Measurements from ENCODE around the gene SVIL. TPM values are rescaled to one million over a fixed set of nuclear protein-coding genes. Genes with fewer than 3 reads are reported as not detected.

SVIL gene
- total RNA-seq, 2 donors from 2014 or later, result 349 to 483 TPM

DNA sequence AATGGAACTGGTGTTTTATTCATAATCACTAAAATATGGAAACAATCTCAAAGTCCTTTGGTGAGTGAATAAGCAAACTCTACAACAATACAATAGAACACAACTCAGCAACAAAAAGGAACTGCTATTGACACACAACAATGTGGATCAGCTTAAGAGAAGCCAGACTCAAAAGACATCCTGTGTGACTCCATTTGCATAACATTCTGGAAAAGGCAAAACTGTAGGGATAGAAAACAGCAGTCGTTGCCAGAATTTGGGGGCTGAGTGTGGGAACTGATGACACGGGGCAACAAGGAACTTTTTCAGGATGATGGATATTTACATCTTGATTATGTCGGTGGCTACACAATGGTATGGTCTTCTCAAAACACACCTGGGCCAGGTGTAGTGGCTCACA lies 32.4 kb upstream of the SVIL start:
- DNase-seq (ENCODE audit: low spot score) (no peak), ATAC-seq (ENCODE audit: insufficient number of reproducible peaks, low FRiP score, low read depth) (no peak)
- peak overlapping the region; percentile 27 to 51 for H3K27ac ChIP-seq
- H3K4me1 ChIP-seq (ENCODE audit: control insufficient read depth in 1 of 2, low read depth in 2 of 2), result peaks cover 26 to 70% of the 10 kb centered on the region in 2 donors
- peaks cover 3% of the 10 kb centered on the region for H3K36me3 ChIP-seq
- no peak overlapping the region for H3K4me3 ChIP-seq
- no peaks in the 10 kb centered on the region for H3K9me3 ChIP-seq
- no peaks in the 10 kb centered on the region for H3K27me3 ChIP-seq (replicated peaks; ENCODE audit: insufficient read depth)
- TF ChIP-seq, protein P1, sequence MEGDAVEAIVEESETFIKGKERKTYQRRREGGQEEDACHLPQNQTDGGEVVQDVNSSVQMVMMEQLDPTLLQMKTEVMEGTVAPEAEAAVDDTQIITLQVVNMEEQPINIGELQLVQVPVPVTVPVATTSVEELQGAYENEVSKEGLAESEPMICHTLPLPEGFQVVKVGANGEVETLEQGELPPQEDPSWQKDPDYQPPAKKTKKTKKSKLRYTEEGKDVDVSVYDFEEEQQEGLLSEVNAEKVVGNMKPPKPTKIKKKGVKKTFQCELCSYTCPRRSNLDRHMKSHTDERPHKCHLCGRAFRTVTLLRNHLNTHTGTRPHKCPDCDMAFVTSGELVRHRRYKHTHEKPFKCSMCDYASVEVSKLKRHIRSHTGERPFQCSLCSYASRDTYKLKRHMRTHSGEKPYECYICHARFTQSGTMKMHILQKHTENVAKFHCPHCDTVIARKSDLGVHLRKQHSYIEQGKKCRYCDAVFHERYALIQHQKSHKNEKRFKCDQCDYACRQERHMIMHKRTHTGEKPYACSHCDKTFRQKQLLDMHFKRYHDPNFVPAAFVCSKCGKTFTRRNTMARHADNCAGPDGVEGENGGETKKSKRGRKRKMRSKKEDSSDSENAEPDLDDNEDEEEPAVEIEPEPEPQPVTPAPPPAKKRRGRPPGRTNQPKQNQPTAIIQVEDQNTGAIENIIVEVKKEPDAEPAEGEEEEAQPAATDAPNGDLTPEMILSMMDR (IDR thresholded peaks at IDR 0.05), result no peak

- Histone ChIP-seq H3K4me1 (ENCODE audit: control insufficient read depth in 1 of 2, low read depth in 2 of 2) (peaks cover 33 to 76% of the 10 kb centered on the region in 2 donors), H3K36me3 (peaks cover 3% of the 10 kb centered on the region), H3K9me3 (no peaks in the 10 kb centered on the region), H3K27me3 (replicated peaks; ENCODE audit: insufficient read depth) (no peaks in the 10 kb centered on the region), H3K4me3 (no peak overlapping the region), H3K27ac (peak overlapping the region in 1 of 2 donors; percentile 14)
- DNase-seq (ENCODE audit: low spot score) (no peak), ATAC-seq (ENCODE audit: insufficient number of reproducible peaks, low FRiP score, low read depth) (no peak)
- TF ChIP-seq, protein P1 (IDR thresholded peaks at IDR 0.05), result no peak
Measured at GRCh38 chr10:29666201-29666600, 31.4 kb upstream of the SVIL start.

GRCh38 chr10:29663718-29664117 lies 28.9 kb upstream of the SVIL start:
- TF ChIP-seq, protein P1 (IDR thresholded peaks at IDR 0.05), result no peak
- DNase-seq (ENCODE audit: low spot score) (no peak), ATAC-seq (ENCODE audit: insufficient number of reproducible peaks, low FRiP score, low read depth) (no peak)
- Histone ChIP-seq H3K36me3 (peaks cover 3% of the 10 kb centered on the region), H3K4me1 (ENCODE audit: control insufficient read depth in 1 of 2, low read depth in 2 of 2) (peaks cover 34 to 76% of the 10 kb centered on the region in 2 donors), H3K4me3 (no peak overlapping the region), H3K27me3 (replicated peaks; ENCODE audit: insufficient read depth) (no peaks in the 10 kb centered on the region), H3K27ac (no peak overlapping the region), H3K9me3 (no peaks in the 10 kb centered on the region)

GRCh38 chr10:29658984-29659965 lies 24.5 kb upstream of the SVIL start:
- TF ChIP-seq, protein P1 (IDR thresholded peaks at IDR 0.05), result peak; percentile 63
- Histone ChIP-seq H3K4me3 (peak overlapping the region; percentile 16), H3K27me3 (replicated peaks; ENCODE audit: insufficient read depth) (no peaks in the 10 kb centered on the region), H3K9me3 (no peaks in the 10 kb centered on the region), H3K36me3 (peaks cover 22% of the 10 kb centered on the region), H3K27ac (peak overlapping the region; percentile 82 to 84), H3K4me1 (ENCODE audit: control insufficient read depth in 1 of 2, low read depth in 2 of 2) (peaks cover 39 to 90% of the 10 kb centered on the region in 2 donors)
- DNase-seq (ENCODE audit: low spot score) (no peak), ATAC-seq (ENCODE audit: insufficient number of reproducible peaks, low FRiP score, low read depth) (peak; percentile 91)

DNA sequence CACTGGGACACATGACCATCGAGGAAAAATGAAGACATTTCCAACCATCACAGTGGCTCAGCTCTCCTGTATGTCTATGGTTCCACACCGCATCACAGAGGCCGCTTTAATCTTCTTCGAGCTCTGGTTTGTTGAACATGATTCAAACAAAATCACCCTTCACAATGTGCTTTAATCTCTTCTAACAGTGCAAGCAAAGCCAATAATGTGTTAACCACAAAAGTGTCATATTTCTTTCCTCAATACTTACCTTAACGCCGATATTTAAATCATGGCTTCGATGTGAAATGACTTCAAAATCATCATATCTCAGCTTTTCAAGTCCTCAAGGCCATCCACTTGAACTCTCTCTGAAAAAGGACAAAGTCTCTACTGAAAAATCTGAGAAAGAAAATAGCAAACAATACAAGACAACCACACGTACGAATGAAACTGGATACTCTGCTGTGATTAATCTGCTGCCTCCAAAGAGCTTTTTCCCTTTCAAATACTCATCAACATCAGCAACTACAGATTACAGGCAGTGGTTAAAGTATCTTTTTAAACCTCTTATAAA lies 23.0 kb upstream of the SVIL start:
- ATAC-seq (ENCODE audit: insufficient number of reproducible peaks, low FRiP score, low read depth) (no peak), DNase-seq (ENCODE audit: low spot score) (no peak)
- Histone ChIP-seq H3K9me3 (no peaks in the 10 kb centered on the region), H3K36me3 (peaks cover 22% of the 10 kb centered on the region), H3K4me1 (ENCODE audit: control insufficient read depth in 1 of 2, low read depth in 2 of 2) (peaks cover 39 to 82% of the 10 kb centered on the region in 2 donors), H3K27ac (peak overlapping the region; percentile 31 to 84), H3K4me3 (no peak overlapping the region), H3K27me3 (replicated peaks; ENCODE audit: insufficient read depth) (no peaks in the 10 kb centered on the region)
- TF ChIP-seq, protein P1 (IDR thresholded peaks at IDR 0.05), result no peak

Data from thoracic aorta (tissue), 2 donors.